SW 1271 (cell line): ENCODE measurements around the gene SUGP2.
"Not testable (repeated sequence)": the region's sequence is repeated elsewhere in the genome, so short reads cannot be mapped to it uniquely, and the experiment has no call there.

Experiments
- DNase-seq, 2 experiments: peaks; one replicate each; lab custom pipeline; 2025; lab: John Stamatoyannopoulos, UW

Gene SUGP2

GRCh38 chr19:18990128-18990708, 43.1 kb downstream of the SUGP2 start:
- no peak for DNase-seq

DNA sequence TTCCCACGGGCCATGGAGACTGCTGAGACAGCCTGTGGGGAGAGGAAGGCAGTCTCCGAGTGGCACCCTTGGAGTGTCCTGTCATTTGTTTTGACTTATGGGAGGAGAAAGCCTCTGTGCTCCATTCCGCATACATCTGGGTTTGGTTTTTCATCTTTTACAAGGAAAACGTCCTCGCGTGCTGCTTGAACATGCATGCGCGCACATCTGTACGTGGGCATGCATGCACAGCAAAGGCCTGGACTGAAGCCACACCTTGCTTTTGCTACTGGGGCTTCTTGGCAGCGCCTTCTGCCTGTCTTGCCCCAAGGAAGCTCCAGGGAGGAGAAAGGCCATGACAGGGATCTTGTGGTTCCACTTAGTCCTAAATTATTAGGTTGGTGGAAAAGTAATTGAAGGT, 44.0 kb downstream of the SUGP2 start:
- DNase-seq = no peak

- DNase-seq = no peak
Measured at GRCh38 chr19:18987456-18987855, 45.9 kb downstream of the SUGP2 start.

DNA sequence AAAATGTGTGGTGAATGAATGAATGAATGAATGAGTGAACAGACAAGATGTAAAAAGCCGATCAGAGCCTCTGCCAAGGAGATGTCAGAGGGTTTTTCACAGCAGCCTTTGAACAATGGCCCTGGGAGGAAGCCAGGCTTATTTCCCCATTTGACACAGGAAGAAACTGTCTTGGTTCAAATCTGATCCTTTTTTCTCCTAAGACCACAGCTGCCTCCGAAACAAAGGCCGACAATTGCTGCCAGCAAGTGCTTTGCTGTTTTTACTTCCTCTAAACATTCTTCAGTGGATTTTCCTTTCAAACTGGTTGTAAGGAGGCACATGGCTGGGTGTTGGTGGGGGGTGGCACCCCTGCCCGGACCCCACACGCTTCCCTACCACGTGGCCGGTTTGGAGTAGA, 48.1 kb downstream of the SUGP2 start:
- no peak for DNase-seq

DNA sequence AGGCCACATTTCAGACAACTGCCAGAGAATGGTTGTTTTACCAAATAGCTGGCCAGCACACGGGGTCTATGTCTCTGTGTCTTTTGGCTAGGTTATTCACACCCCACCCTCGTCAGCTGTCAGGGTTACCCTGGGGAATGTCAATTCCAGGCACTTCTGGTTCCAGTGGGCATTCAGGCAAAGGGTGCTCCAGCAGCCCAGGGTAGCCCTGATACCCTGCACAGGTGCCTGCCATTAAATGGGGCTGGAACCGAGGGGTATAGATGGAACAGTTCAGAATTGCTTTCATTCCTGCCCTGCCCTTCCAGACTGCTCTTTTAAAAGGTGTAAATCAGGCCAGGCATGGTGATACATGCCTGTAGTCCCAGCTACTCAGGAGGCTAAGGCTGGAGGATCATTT, 49.1 kb downstream of the SUGP2 start:
- no peak for DNase-seq

DNA sequence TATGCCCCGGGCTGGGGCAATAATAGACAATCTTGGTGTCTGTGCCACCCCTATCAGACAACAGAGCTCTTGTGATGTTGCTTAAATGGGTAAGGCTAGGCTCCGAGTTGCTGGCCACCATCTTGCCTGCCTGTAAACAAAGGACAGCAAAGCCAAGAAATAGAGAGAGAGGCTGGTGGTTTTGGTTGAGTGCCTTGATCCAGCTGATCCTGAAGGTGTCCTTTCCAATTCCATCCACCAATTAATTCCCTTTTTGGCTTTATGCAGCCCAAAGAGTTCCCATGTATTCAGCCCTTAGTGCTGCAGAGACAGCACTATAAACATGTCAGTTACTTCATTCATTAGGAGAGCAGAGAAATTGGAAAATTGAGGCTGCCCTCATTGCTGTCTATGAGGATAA, 50.6 kb downstream of the SUGP2 start:
- DNase-seq = no peak

- DNase-seq = no peak
Measured at GRCh38 chr19:18980432-18981020, 52.8 kb downstream of the SUGP2 start.

DNA sequence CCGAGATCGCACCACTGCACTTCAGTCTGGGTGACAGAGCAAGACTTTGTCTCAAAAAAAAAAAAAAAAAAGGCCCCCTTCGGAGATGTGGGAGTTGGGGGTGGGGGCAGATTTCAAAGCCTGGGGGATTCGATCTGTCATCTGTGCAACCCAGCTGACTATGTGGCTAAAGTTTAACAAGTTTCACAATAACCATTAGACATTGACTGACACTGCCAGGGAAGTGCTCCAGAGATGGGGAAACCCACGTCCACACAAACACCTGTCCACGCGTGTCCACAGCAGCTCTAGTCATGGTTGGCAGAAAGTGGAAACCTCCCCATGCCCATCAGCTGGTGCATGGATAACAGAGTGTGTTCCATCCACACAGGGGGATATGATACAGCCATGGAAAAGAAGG, 54.7 kb downstream of the SUGP2 start:
- DNase-seq = no peak

GRCh38 chr19:18975869-18976268, 57.4 kb downstream of the SUGP2 start:
- no peak for DNase-seq

DNA sequence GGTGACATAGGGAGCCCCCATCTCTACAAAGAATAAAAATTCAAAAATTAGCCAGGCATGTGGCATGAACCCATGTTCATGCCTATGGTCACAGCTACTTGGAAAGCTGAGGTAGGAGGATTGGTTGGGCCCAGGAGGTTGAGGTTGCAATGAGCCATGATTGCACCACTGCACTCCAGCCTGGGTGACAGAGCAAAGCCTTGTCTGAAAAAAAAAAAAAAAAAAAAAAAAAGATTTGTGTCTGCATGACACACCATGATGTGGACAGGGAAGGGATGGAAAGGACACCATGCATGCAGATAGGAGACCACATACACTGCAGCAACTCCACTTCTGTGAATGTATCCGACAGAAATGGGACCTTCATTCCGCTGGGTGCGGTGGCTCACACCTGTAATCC, 58.3 kb downstream of the SUGP2 start:
- no peak for DNase-seq

DNA sequence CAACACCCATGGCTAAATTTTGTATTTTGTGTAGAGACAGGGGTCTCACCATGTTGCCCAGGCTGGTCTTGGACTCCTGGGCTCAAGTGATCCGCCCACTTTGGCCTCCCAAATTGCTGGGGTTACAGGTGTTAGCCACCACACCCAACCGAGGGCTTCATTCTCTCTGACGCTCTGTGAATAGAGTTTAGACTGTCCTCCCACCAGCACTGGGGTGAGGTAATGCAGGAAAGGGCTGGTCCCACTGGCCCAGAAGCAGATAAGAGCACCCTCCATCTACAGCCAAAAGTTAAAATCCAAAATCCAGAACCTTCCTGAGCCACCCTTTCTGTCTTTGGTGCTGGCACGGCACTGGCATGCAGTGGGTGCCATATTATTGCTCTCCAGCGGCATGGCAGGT, 60.5 kb downstream of the SUGP2 start:
- DNase-seq = no peak

- peak in 1 of 2 experiments; percentile 7 for DNase-seq
Measured at GRCh38 chr19:18972301-18972811, 61.0 kb downstream of the SUGP2 start.

DNA sequence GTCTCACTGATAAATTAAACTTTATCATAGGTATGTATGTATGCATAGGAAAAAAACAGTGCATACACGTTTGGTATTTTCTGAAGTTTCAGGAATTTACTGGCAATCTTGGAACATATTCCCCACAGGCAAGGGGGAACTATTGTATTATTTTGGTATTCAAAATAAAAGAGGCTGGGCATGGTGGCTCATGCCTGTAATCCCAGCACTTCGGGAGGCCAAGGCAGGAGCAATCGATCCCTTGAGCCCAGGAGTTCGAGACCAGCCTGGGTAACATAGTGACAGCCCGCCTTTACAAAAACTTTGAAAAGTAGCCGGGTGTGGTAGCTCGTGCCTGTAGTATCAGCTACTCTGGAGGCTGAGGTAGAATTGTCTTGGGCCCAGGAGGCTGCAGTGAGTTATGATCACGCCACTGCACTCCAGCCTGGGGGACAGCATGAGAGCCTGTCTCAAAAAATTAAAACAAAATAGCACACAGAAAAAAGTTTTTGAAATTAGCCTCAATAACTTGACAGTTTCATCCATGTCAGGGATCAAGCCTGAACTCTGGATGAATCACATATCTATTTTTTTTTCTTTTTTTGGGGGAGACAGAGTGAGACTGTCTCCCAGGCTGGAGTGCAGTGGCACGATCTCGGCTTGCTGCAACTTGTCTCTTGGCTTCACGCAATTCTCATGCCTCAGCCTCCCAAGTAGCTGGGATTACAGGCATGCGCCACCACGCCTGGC, 63.2 kb downstream of the SUGP2 start:
- DNase-seq = no peak

- DNase-seq = no peak
Measured at GRCh38 chr19:18967358-18968146, 65.8 kb downstream of the SUGP2 start.

- DNase-seq = no peak
Measured at GRCh38 chr19:18966307-18966706, 67.0 kb downstream of the SUGP2 start.

GRCh38 chr19:18964121-18964520, 69.2 kb downstream of the SUGP2 start:
- no peak for DNase-seq

GRCh38 chr19:18961767-18962620, 71.3 kb downstream of the SUGP2 start:
- DNase-seq = no peak

DNA sequence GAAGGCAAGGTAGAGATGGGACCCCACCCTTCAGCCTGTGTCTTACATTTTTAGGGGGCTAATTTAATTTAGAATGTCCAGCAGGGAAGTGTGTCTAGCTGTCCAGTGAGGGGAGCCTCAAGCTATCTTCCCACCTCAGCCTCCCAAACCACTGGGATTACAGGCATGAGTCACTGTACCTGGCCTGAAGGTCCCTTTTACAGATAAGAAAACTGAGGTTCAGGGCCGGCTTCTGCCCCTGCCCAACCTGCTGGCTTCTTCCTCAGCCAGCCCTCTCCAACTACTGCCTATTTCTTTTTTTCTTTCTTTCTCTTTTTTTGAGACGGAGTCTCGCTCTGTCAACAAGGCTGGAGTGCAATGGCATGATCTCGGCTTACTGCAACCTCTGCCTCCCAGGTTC, 72.9 kb downstream of the SUGP2 start:
- no peak for DNase-seq

DNA sequence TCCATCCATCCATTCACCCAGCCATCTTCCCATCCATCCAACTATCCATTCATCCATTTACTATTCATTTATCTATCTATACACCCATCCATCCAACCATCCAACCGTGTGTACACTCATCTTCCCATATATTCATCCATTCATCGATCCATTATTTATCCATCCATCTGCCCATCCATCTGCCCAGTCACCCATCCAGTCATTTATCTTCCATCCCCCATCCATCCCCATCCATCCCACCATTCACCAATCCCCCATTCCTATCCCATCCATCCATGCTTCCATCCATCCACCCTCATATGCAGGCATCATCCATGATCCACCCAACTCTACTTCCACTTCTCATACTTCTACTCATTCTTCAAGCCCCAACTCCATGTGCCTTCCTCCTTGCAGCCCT, 78.3 kb downstream of the SUGP2 start:
- DNase-seq = no peak

DNA sequence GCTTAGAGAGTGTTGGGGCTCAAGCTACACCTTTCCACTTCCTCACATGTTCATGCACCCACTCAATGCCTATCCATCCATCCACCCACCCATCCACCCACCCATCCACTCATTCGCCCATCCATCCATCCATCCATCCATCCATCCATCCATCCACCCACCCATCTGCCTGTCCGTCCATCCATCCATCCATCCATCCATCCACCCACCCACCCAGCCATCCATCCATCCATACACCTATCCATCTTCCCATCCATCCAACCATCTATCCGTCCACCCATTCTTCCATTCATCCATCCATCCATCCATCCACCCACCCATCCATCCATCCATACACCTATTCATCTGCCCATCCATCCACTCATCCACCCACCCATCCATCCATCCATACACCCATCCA, 79.2 kb downstream of the SUGP2 start:
- DNase-seq = no peak

DNA sequence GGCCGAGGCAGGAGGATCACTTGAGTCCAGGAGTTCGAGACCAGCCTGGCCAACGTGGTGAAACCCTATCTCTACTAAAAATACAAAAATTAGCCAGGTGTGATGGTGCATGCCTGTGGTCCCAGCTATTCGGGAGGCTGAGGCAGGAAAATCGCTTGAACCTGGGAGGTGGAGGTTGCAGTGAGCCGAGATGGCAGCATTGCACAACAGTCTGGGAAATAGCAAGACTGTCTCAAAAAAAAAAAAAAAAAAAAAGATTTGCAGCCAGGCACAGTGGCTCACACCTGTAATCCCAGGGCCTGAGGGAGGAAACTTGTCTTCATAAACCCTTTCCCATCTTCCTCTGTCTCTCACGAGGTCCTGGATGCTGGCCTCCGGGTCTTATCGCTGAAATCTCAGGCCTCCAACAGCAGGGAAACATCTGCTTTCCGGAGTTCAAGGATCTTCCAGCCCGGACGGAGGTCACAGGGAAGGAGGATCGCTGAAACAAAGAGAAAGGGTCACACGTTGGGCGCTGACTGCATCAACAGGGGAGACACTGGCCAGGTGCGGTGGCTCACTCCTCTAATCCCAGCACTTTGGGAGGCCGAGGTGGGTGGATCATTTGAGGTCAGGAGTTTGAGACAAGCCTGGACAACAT, 80.8 kb downstream of the SUGP2 start:
- not testable (repeated sequence) for DNase-seq
